ENCODE results near the gene PSMB5. TPM values are rescaled to one million over a fixed set of nuclear protein-coding genes. Genes with fewer than 3 reads are reported as not detected.

Gene PSMB5
- total RNA-seq, 1 donor from 2014 or later = 239 TPM

- H3K27me3 ChIP-seq (ENCODE audit: insufficient read depth, low read length) = no peaks in the 10 kb centered on the region
- FAIRE-seq = no peak
- peaks cover 26% of the 10 kb centered on the region for H3K79me2 ChIP-seq (ENCODE audit: insufficient read depth, low read length)
- DNase-seq (ENCODE audit: low read depth) = no peak
- Mint-ChIP-seq H3K4me1 (ENCODE audit: low read depth, unreplicated experiment) (peaks cover 1% of the 10 kb centered on the region), H3K9me3 (ENCODE audit: unreplicated experiment) (no peaks in the 10 kb centered on the region), H3K27me3 (ENCODE audit: low read depth, unreplicated experiment) (no peaks in the 10 kb centered on the region), H3K27ac (ENCODE audit: unreplicated experiment) (no peak overlapping the region), H3K36me3 (ENCODE audit: low read depth, unreplicated experiment) (no peaks in the 10 kb centered on the region), H3K4me3 (ENCODE audit: unreplicated experiment) (no peak overlapping the region)
- H3K36me3 ChIP-seq (ENCODE audit: insufficient read depth, low read length) = no peaks in the 10 kb centered on the region
- no peak overlapping the region for H3K27ac ChIP-seq (ENCODE audit: low read depth, low read length)
- peaks cover 7% of the 10 kb centered on the region for H3K4me1 ChIP-seq (ENCODE audit: insufficient read depth, low read length)
- H3K9me3 ChIP-seq (ENCODE audit: insufficient read depth, low read depth, low read length) = no peaks in the 10 kb centered on the region
- no peak overlapping the region for H3K9ac ChIP-seq (ENCODE audit: low read length)
- TF ChIP-seq CTCF (IDR thresholded peaks at IDR 0.05; ENCODE audit: insufficient read depth, low read depth, low read length) (no peak), EZH2 (IDR thresholded peaks at IDR 0.05; ENCODE audit: insufficient read depth, low read length) (no peak)
- H4K20me1 ChIP-seq (ENCODE audit: insufficient read depth, low read length) = no peaks in the 10 kb centered on the region
- no peak overlapping the region for H3K4me2 ChIP-seq (ENCODE audit: low read length)
- no peak overlapping the region for H3K4me3 ChIP-seq (ENCODE audit: insufficient read depth, low read depth, low read length)
- H2AFZ ChIP-seq (ENCODE audit: low read depth, low read length) = no peak overlapping the region
Observed at GRCh38 chr14:22985894-22986507, 48.7 kb downstream of the PSMB5 start.

GRCh38 chr14:22984959-22985658 is 49.6 kb downstream of the PSMB5 start:
- peaks cover 2% of the 10 kb centered on the region for H3K36me3 Mint-ChIP-seq (ENCODE audit: low read depth, unreplicated experiment)
- no peaks in the 10 kb centered on the region for H3K27me3 ChIP-seq (ENCODE audit: insufficient read depth, low read length)
- no peak overlapping the region for H3K4me2 ChIP-seq (ENCODE audit: low read length)
- DNase-seq (ENCODE audit: low read depth) (no peak), FAIRE-seq (no peak)
- H4K20me1 ChIP-seq (ENCODE audit: insufficient read depth, low read length) = peaks cover 2% of the 10 kb centered on the region
- no peaks in the 10 kb centered on the region for H3K36me3 ChIP-seq (ENCODE audit: insufficient read depth, low read length)
- H3K4me3 Mint-ChIP-seq (ENCODE audit: unreplicated experiment) = no peak overlapping the region
- no peaks in the 10 kb centered on the region for H3K9me3 Mint-ChIP-seq (ENCODE audit: unreplicated experiment)
- H3K27ac ChIP-seq (ENCODE audit: low read depth, low read length) = no peak overlapping the region
- no peak overlapping the region for H3K27ac Mint-ChIP-seq (ENCODE audit: unreplicated experiment)
- H3K79me2 ChIP-seq (ENCODE audit: insufficient read depth, low read length) = peaks cover 34% of the 10 kb centered on the region
- no peaks in the 10 kb centered on the region for H3K9me3 ChIP-seq (ENCODE audit: insufficient read depth, low read depth, low read length)
- H3K4me1 ChIP-seq (ENCODE audit: insufficient read depth, low read length) = peaks cover 8% of the 10 kb centered on the region
- no peaks in the 10 kb centered on the region for H3K27me3 Mint-ChIP-seq (ENCODE audit: low read depth, unreplicated experiment)
- no peak overlapping the region for H3K4me3 ChIP-seq (ENCODE audit: insufficient read depth, low read depth, low read length)
- no peak for TF ChIP-seq CTCF (IDR thresholded peaks at IDR 0.05; ENCODE audit: insufficient read depth, low read depth, low read length)
- peaks cover 1% of the 10 kb centered on the region for H3K4me1 Mint-ChIP-seq (ENCODE audit: low read depth, unreplicated experiment)
- H2AFZ ChIP-seq (ENCODE audit: low read depth, low read length) = no peak overlapping the region
- H3K9ac ChIP-seq (ENCODE audit: low read length) = no peak overlapping the region
